Keratinocyte (primary cell): ENCODE measurements around the gene C2CD3. TPM values are rescaled to one million over a fixed set of nuclear protein-coding genes. Genes with fewer than 3 reads are reported as not detected.

ENCODE experiments used
- DNase-seq: peaks from one replicate; pipeline ENCODE4 v3.0.0-alpha.2; 2011; ENCODE audit warnings: low read depth, missing footprints, low spot score
- FAIRE-seq: peaks from 2 replicates; lab custom pipeline; 2011; peaks lifted over from hg19 to GRCh38; lab: Jason Lieb, UNC
- H2AFZ ChIP-seq: 2 replicates; pipeline ENCODE4 v1.6.0; 2012; ENCODE audit warnings: low read length, control low read depth, inconsistent platforms; ENCODE audit not compliant: control insufficient read depth
- H3K27ac ChIP-seq: 2 replicates; pipeline ENCODE4 v1.5.1; 2011; ENCODE audit warnings: low read length; ENCODE audit not compliant: control insufficient read depth, insufficient read depth
- H3K27me3 ChIP-seq: 3 replicates; pipeline ENCODE4 v1.6.0; 2011; ENCODE audit warnings: low read length; ENCODE audit not compliant: control insufficient read depth, insufficient read depth; ENCODE audit errors: extremely low read depth
- H3K36me3 ChIP-seq, 2 experiments: 2 replicates in 1 of 2; 3 replicates in 1 of 2; pipeline ENCODE4 v1.5.1; 2011; ENCODE audit warnings: low read length in 2 of 2, mild to moderate bottlenecking in 1 of 2; ENCODE audit not compliant: control insufficient read depth in 2 of 2, insufficient read depth in 2 of 2; ENCODE audit errors: extremely low read depth in 1 of 2
- H3K4me1 ChIP-seq: 3 replicates; pipeline ENCODE4 v1.5.1; 2011; ENCODE audit warnings: low read length; ENCODE audit not compliant: control insufficient read depth, insufficient read depth; ENCODE audit errors: extremely low read depth
- H3K4me2 ChIP-seq: 3 replicates; pipeline ENCODE4 v1.6.0; 2011; ENCODE audit warnings: low read depth, low read length; ENCODE audit not compliant: control insufficient read depth, insufficient read depth; ENCODE audit errors: extremely low read depth
- H3K4me3 ChIP-seq, 3 experiments: fragments of 200-600 bp in 1 of 3; sonication (generic) in 1 of 3; 2 replicates in 2 of 3; 3 replicates in 1 of 3; pipeline ENCODE4 v1.5.1; 2011 to 2016; ENCODE audit warnings: low read length in 3 of 3, mild to moderate bottlenecking in 3 of 3, control low read depth in 2 of 3, inconsistent platforms in 1 of 3, low read depth in 1 of 3, mixed read lengths in 1 of 3, mixed run types in 1 of 3, moderate library complexity in 1 of 3; ENCODE audit not compliant: control insufficient read depth in 2 of 3, insufficient read depth in 2 of 3; ENCODE audit errors: extremely low read depth in 1 of 3
- H3K79me2 ChIP-seq: 2 replicates; pipeline ENCODE4 v1.6.0; 2012; ENCODE audit warnings: low read length; ENCODE audit not compliant: control insufficient read depth, insufficient read depth
- H3K9ac ChIP-seq: 3 replicates; pipeline ENCODE4 v1.6.0; 2011; ENCODE audit warnings: low read length; ENCODE audit not compliant: control insufficient read depth, insufficient read depth; ENCODE audit errors: extremely low read depth
- H3K9me1 ChIP-seq: 3 replicates; pipeline ENCODE4 v1.6.0; 2011; ENCODE audit warnings: low read length; ENCODE audit not compliant: control insufficient read depth, insufficient read depth; ENCODE audit errors: extremely low read depth
- H3K9me3 ChIP-seq: 2 replicates; pipeline ENCODE4 v1.5.1; 2012; ENCODE audit warnings: low read depth, low read length; ENCODE audit not compliant: control insufficient read depth
- H4K20me1 ChIP-seq: 3 replicates; pipeline ENCODE4 v1.6.0; 2011; ENCODE audit warnings: low read length; ENCODE audit not compliant: control insufficient read depth, insufficient read depth; ENCODE audit errors: extremely low read depth
- EZH2 ChIP-seq: IDR thresholded peaks from one replicate; pipeline ENCODE4 v1.6.1; 2012; ENCODE audit warnings: inconsistent platforms, mild to moderate bottlenecking, low read length, moderate library complexity
- dilution Hi-C: fragments of 300-500 bp; cut with MboI; formaldehyde crosslinking; loops from one replicate; pipeline ENCODE4 v1.7.0; 2020; ENCODE audit warnings: low sequenced_read_pairs; ENCODE audit not compliant: extremely low pct_ligation_motif_present
- polyA plus RNA-seq, 5 experiments: library from polyadenylated mRNA; depleted of rRNA in 3 of 5; stranded (reverse) in 3 of 5; stranded (forward) in 1 of 5; unstranded in 1 of 5; fragments of >200 nt; gene quantifications; 1 replicate in 1 of 5; 2 replicates in 3 of 5; 3 replicates in 1 of 5; pipeline versions ENCODE4 v1.2.1 to v1.2.3, GENCODE V29; 2011 to 2012; ENCODE audit warnings: missing spikeins in 2 of 5, low read depth in 1 of 5, low replicate concordance in 1 of 5
- TF ChIP-seq, protein P1 (sequence below), 3 experiments: IDR thresholded peaks in 1 of 3; conservative IDR thresholded peaks in 1 of 3; optimal IDR thresholded peaks in 1 of 3; 2 replicates in 2 of 3; 3 replicates in 1 of 3; pipeline versions ENCODE3 to v1.5.1; 2011; ENCODE audit warnings: low read length in 3 of 3, mild to moderate bottlenecking in 3 of 3, moderate library complexity in 2 of 3, control low read depth in 1 of 3, inconsistent platforms in 1 of 3; ENCODE audit not compliant: insufficient read depth in 2 of 3; ENCODE audit errors: extremely low read depth in 1 of 3

C2CD3 gene
- polyA plus RNA-seq, 1 donor (not counting 4 experiments of a cell fraction or from before 2014, with no cell fraction given), result 9.8 TPM

DNA sequence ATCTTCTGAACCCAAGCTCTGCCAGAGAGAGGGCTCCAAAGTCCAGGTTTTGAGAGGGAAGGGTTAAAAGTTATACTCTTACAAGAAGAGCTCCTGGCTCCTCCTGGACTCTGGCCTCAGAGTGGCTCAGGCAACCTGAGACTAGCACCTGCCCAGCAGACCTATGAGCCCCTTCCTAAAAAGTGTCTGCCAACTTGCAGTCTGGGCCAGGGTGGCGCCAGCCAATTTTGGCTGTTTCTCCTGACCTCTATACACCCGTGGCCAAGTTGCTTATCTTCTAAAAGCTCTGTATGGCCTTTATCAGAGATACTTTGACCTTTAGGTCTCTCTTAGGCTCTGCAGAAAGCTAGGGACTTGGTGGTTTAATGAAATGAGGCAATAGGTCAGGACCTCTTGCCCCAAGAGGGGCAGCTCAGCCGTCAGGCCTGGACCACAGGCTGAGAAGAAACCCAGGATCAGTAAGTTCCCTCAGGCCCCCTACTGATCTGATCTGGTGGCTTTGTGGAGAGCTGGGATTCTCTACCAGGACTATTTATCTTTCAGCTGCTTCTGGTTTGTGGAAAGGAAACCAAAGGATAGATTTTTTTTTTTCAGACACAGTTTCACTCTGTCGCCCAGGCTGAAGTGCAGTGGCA, 151.6 kb downstream of the C2CD3 start:
- dilution Hi-C loops, result no loop called here
- no peak overlapping the region for H3K4me3 ChIP-seq
- TF ChIP-seq, protein P1, sequence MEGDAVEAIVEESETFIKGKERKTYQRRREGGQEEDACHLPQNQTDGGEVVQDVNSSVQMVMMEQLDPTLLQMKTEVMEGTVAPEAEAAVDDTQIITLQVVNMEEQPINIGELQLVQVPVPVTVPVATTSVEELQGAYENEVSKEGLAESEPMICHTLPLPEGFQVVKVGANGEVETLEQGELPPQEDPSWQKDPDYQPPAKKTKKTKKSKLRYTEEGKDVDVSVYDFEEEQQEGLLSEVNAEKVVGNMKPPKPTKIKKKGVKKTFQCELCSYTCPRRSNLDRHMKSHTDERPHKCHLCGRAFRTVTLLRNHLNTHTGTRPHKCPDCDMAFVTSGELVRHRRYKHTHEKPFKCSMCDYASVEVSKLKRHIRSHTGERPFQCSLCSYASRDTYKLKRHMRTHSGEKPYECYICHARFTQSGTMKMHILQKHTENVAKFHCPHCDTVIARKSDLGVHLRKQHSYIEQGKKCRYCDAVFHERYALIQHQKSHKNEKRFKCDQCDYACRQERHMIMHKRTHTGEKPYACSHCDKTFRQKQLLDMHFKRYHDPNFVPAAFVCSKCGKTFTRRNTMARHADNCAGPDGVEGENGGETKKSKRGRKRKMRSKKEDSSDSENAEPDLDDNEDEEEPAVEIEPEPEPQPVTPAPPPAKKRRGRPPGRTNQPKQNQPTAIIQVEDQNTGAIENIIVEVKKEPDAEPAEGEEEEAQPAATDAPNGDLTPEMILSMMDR (optimal IDR thresholded peaks at IDR 0.05 in 1 of 3, IDR thresholded peaks at IDR 0.05 in 1 of 3, conservative IDR thresholded peaks at IDR 0.05 in 1 of 3; ENCODE audit: extremely low read depth in 1 of 3, insufficient read depth in 2 of 3, low read length in 3 of 3), result no peak
- H3K9me1 ChIP-seq, result no peaks in the 10 kb centered on the region
- FAIRE-seq (no peak), DNase-seq (no peak)
- no peaks in the 10 kb centered on the region for H3K27me3 ChIP-seq
- H2AFZ ChIP-seq, result no peak overlapping the region
- H3K4me1 ChIP-seq, result no peaks in the 10 kb centered on the region
- peaks cover 0 to 5% of the 10 kb centered on the region in 2 experiments for H3K36me3 ChIP-seq
- H3K9ac ChIP-seq, result no peak overlapping the region
- no peak overlapping the region for H3K27ac ChIP-seq
- H4K20me1 ChIP-seq, result peaks cover 2% of the 10 kb centered on the region
- H3K4me2 ChIP-seq, result no peak overlapping the region
- no peaks in the 10 kb centered on the region for H3K9me3 ChIP-seq
- no peaks in the 10 kb centered on the region for H3K79me2 ChIP-seq

DNA sequence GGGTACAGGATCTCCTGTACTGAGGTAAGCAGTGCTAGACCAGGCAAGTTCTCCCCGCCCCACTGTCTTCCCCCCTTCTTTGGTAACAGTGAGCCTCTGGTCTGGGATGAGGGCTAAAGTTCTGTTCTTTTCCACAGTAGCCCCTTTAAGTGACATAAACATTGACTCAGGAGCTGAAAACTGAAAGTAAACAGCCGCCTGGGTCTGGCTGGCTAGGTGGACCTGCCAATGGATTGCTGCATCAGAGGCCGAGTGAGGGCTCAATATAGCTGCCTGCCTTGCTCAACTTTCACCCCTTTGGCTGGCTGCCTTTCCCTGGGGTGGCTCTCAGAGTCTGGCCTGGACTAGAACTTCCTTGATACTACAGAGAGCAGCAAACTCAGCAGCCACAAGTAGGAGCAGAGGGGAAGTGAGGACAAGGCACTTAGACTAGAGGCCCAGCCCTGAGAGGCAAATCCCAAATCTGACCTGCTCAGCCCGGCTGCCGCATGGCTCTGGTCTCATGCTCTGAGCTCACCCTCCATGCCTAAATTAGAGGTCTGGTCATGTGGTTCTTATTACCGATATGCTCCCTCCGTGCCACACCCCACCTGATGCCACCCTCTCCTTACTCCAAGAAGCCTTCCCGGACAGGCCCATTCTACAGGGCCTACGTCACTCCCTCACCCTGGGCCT, 152.3 kb downstream of the C2CD3 start:
- no peak for FAIRE-seq
- H3K4me2 ChIP-seq, result no peak overlapping the region

More for the DNA sequence above, 152.3 kb downstream of the C2CD3 start:
- DNase-seq, result no peak
- peaks cover 2% of the 10 kb centered on the region for H4K20me1 ChIP-seq
- H3K36me3 ChIP-seq, result peaks cover 0 to 6% of the 10 kb centered on the region in 2 experiments
- H2AFZ ChIP-seq, result no peak overlapping the region
- dilution Hi-C loops, result no loop called here
- no peak overlapping the region for H3K9ac ChIP-seq
- no peaks in the 10 kb centered on the region for H3K27me3 ChIP-seq
- H3K79me2 ChIP-seq, result no peaks in the 10 kb centered on the region
- TF ChIP-seq, protein P1 (optimal IDR thresholded peaks at IDR 0.05 in 1 of 3, IDR thresholded peaks at IDR 0.05 in 1 of 3, conservative IDR thresholded peaks at IDR 0.05 in 1 of 3; ENCODE audit: extremely low read depth in 1 of 3, insufficient read depth in 2 of 3, low read length in 3 of 3), result no peak
- no peak for TF ChIP-seq EZH2
- no peak overlapping the region for H3K4me3 ChIP-seq
- H3K4me1 ChIP-seq, result no peaks in the 10 kb centered on the region
- H3K9me3 ChIP-seq, result no peaks in the 10 kb centered on the region
- H3K9me1 ChIP-seq, result no peaks in the 10 kb centered on the region
- no peak overlapping the region for H3K27ac ChIP-seq
